ENCODE measurements around the gene RFC4.

The RFC4 gene

GRCh38 chr3:186798239-186798874 is 7.9 kb downstream of the RFC4 start:
- DNase-seq (ENCODE audit: low read depth), result no peak
- TF ChIP-seq CTCF (IDR thresholded peaks at IDR 0.05; ENCODE audit: low read depth, low read length, missing control alignments), result no peak
- H3K4me3 ChIP-seq (ENCODE audit: low read depth, low read length), result no peak overlapping the region

- peak; percentile 30 for TF ChIP-seq CTCF (IDR thresholded peaks at IDR 0.05; ENCODE audit: low read depth, low read length, missing control alignments)
- no peak for DNase-seq (ENCODE audit: low read depth)
- H3K4me3 ChIP-seq (ENCODE audit: low read depth, low read length), result no peak overlapping the region
Measured at GRCh38 chr3:186790261-186790981, 15.9 kb downstream of the RFC4 start.

DNA sequence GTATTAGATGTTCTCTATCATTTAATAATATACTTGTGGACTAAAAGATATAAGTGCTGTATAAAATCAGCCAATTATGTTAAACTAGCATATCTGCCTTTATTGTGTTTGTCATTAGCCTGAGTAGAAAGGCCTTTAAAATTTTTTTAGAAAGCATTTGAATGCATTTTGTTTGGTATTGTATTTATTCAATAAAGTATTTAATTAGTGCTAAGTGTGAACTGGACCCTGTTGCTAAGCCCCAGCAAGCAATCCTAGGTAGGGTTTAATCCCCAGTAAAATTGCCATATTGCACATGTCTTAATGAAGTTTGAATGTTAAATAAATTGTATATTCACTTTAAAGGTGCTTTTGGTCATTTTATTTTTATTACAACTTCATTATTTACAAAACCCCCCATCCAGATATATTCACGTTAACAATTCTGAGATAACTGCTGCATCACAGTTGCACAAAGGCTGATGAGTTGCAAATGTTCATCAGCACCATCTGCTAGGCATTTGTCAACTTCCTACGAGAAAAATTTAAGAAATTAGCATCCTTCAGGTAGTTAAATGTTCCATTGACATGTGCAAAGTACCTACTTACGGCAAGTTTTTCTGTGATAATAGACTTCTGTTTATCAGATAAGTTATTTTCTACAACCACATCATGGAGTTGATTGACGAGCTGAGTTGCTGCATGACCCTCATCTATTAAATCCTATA is 16.6 kb downstream of the RFC4 start:
- no peak for TF ChIP-seq CTCF (IDR thresholded peaks at IDR 0.05; ENCODE audit: low read depth, low read length, missing control alignments)
- no peak overlapping the region for H3K4me3 ChIP-seq (ENCODE audit: low read depth, low read length)
- no peak for DNase-seq (ENCODE audit: low read depth)

GRCh38 chr3:186788482-186789370 is 17.6 kb downstream of the RFC4 start:
- no peak for DNase-seq (ENCODE audit: low read depth)
- no peak overlapping the region for H3K4me3 ChIP-seq (ENCODE audit: low read depth, low read length)
- no peak for TF ChIP-seq CTCF (IDR thresholded peaks at IDR 0.05; ENCODE audit: low read depth, low read length, missing control alignments)

GRCh38 chr3:186787642-186788481 is 18.4 kb downstream of the RFC4 start:
- no peak for TF ChIP-seq CTCF (IDR thresholded peaks at IDR 0.05; ENCODE audit: low read depth, low read length, missing control alignments)
- H3K4me3 ChIP-seq (ENCODE audit: low read depth, low read length), result no peak overlapping the region
- no peak for DNase-seq (ENCODE audit: low read depth)

- DNase-seq (ENCODE audit: low read depth), result no peak
- peak overlapping the region; percentile 96; the same call in 1 of the 2 replicates for H3K4me3 ChIP-seq (ENCODE audit: low read depth, low read length)
- TF ChIP-seq CTCF (IDR thresholded peaks at IDR 0.05; ENCODE audit: low read depth, low read length, missing control alignments), result no peak
Measured at GRCh38 chr3:186786922-186787321, 19.4 kb downstream of the RFC4 start.

All from GM12864 (cell line).